LoVo (cell line): Measurements from ENCODE around the gene JRKL.

Source experiments
- DNase-seq: peaks from one replicate; pipeline ENCODE4 v3.0.0-alpha.2; 2016; ENCODE audit warnings: low spot score

The JRKL gene

GRCh38 chr11:96389720-96390487 lies at the start of gene JRKL, which contains the start of gene CCDC82:
TSS of gene JRKL (plus strand) at chr11:96390013. CDS start at chr11:96390650, 637 bp downstream.
TSS of gene CCDC82 (minus strand) at chr11:96389912. CDS start at chr11:96384747, 5,165 bp downstream.
- DNase-seq: peak; percentile 92

GRCh38 chr11:96340555-96340885 lies 49.3 kb upstream of the JRKL start:
- no peak for DNase-seq

- DNase-seq: no peak
Observed at GRCh38 chr11:96341211-96342013, 48.4 kb upstream of the JRKL start.

GRCh38 chr11:96342014-96342960 lies 47.5 kb upstream of the JRKL start:
- peak; percentile 30 for DNase-seq

- peak; percentile 91 for DNase-seq
Observed at GRCh38 chr11:96342961-96343711, 46.7 kb upstream of the JRKL start, which contains the start of gene MAML2. TSS of gene MAML2 (minus strand) at chr11:96343195. CDS start at chr11:96341895, 1,300 bp downstream.

GRCh38 chr11:96356848-96357247 lies 33.0 kb upstream of the JRKL start:
- no peak for DNase-seq

GRCh38 chr11:96357794-96358193 lies 32.0 kb upstream of the JRKL start:
- DNase-seq: no peak

- DNase-seq: no peak
Observed at GRCh38 chr11:96358321-96358720, 31.5 kb upstream of the JRKL start.

- no peak for DNase-seq
Observed at GRCh38 chr11:96361778-96362177, 28.0 kb upstream of the JRKL start.

GRCh38 chr11:96365493-96365892 lies 24.3 kb upstream of the JRKL start:
- no peak for DNase-seq

- no peak for DNase-seq
Observed at GRCh38 chr11:96366024-96366423, 23.8 kb upstream of the JRKL start.

GRCh38 chr11:96367342-96367741 lies 22.5 kb upstream of the JRKL start:
- DNase-seq: no peak

GRCh38 chr11:96373826-96374225 lies 16.0 kb upstream of the JRKL start:
- no peak for DNase-seq

GRCh38 chr11:96376796-96377195 lies 13.0 kb upstream of the JRKL start:
- no peak for DNase-seq

GRCh38 chr11:96384156-96384555 lies 5.7 kb upstream of the JRKL start:
- DNase-seq: no peak

GRCh38 chr11:96385187-96385586 lies 4.6 kb upstream of the JRKL start:
- DNase-seq: no peak

GRCh38 chr11:96388891-96389719 lies 708 bp upstream of the JRKL start:
- peak; percentile 19 for DNase-seq

- no peak for DNase-seq
Observed at GRCh38 chr11:96390488-96390792, 627 bp downstream of the JRKL start.

- no peak for DNase-seq
Observed at GRCh38 chr11:96391698-96392307, 2.0 kb downstream of the JRKL start.

- DNase-seq: peak; percentile 49
Observed at GRCh38 chr11:96393753-96394348, 4.0 kb downstream of the JRKL start.
